ENCODE results near the gene CLDN6. TPM values are rescaled to one million over a fixed set of nuclear protein-coding genes. Genes with fewer than 3 reads are reported as not detected.

Gene CLDN6
- total RNA-seq, 1 donor from 2014 or later: 563 TPM

GRCh38 chr16:3046641-3047386 is 28.8 kb upstream of the CLDN6 start:
- Mint-ChIP-seq H3K27me3 (peaks cover 68% of the 10 kb centered on the region), H3K4me1 (ENCODE audit: low read depth) (peaks cover 9% of the 10 kb centered on the region), H3K27ac (no peak overlapping the region), H3K9me3 (ENCODE audit: low read depth) (no peaks in the 10 kb centered on the region), H3K4me3 (ENCODE audit: low read depth) (no peak overlapping the region), H3K36me3 (ENCODE audit: insufficient read depth) (no peaks in the 10 kb centered on the region)
- no peak for DNase-seq (ENCODE audit: low spot score, unreplicated experiment)
- TF ChIP-seq CTCF (IDR thresholded peaks at IDR 0.05; ENCODE audit: unreplicated experiment): no peak

GRCh38 chr16:3045758-3046640 is 28.0 kb upstream of the CLDN6 start, which contains the start of gene MMP25:
MMP25 (plus strand) TSS chr16:3046561; CDS start chr16:3046918, 357 bp downstream.
- H3K36me3 Mint-ChIP-seq (ENCODE audit: insufficient read depth): no peaks in the 10 kb centered on the region
- peak within 1 kb of the TSS; percentile 62 for H3K4me3 Mint-ChIP-seq (ENCODE audit: low read depth)
- no peak for TF ChIP-seq CTCF (IDR thresholded peaks at IDR 0.05; ENCODE audit: unreplicated experiment)
- DNase-seq (ENCODE audit: low spot score, unreplicated experiment): no peak
- peaks cover 70% of the 10 kb centered on the region for H3K27me3 Mint-ChIP-seq
- no peaks in the 10 kb centered on the region for H3K9me3 Mint-ChIP-seq (ENCODE audit: low read depth)
- peaks cover 5% of the 10 kb centered on the region for H3K4me1 Mint-ChIP-seq (ENCODE audit: low read depth)
- H3K27ac Mint-ChIP-seq: no peak within 1 kb of the TSS

GRCh38 chr16:3044708-3045107 is 26.7 kb upstream of the CLDN6 start:
- no peak for DNase-seq (ENCODE audit: low spot score, unreplicated experiment)
- H3K36me3 Mint-ChIP-seq (ENCODE audit: insufficient read depth): no peaks in the 10 kb centered on the region
- H3K27ac Mint-ChIP-seq: no peak overlapping the region
- no peak for TF ChIP-seq CTCF (IDR thresholded peaks at IDR 0.05; ENCODE audit: unreplicated experiment)
- no peak overlapping the region for H3K4me3 Mint-ChIP-seq (ENCODE audit: low read depth)
- no peaks in the 10 kb centered on the region for H3K9me3 Mint-ChIP-seq (ENCODE audit: low read depth)
- H3K4me1 Mint-ChIP-seq (ENCODE audit: low read depth): peaks cover 2% of the 10 kb centered on the region
- H3K27me3 Mint-ChIP-seq: peaks cover 67% of the 10 kb centered on the region

- DNase-seq (ENCODE audit: low spot score, unreplicated experiment): no peak
- no peak for TF ChIP-seq CTCF (IDR thresholded peaks at IDR 0.05; ENCODE audit: unreplicated experiment)
- Mint-ChIP-seq H3K9me3 (ENCODE audit: low read depth) (no peaks in the 10 kb centered on the region), H3K4me3 (ENCODE audit: low read depth) (no peak overlapping the region), H3K4me1 (ENCODE audit: low read depth) (peaks cover 2% of the 10 kb centered on the region), H3K27ac (no peak overlapping the region), H3K27me3 (peaks cover 67% of the 10 kb centered on the region), H3K36me3 (ENCODE audit: insufficient read depth) (no peaks in the 10 kb centered on the region)
Measured at GRCh38 chr16:3042376-3042775, 24.4 kb upstream of the CLDN6 start.

GRCh38 chr16:3038896-3039295 is 20.9 kb upstream of the CLDN6 start:
- TF ChIP-seq CTCF (IDR thresholded peaks at IDR 0.05; ENCODE audit: unreplicated experiment): no peak
- no peaks in the 10 kb centered on the region for H3K36me3 Mint-ChIP-seq (ENCODE audit: insufficient read depth)
- H3K27ac Mint-ChIP-seq: no peak overlapping the region
- H3K4me1 Mint-ChIP-seq (ENCODE audit: low read depth): peaks cover 4% of the 10 kb centered on the region
- H3K27me3 Mint-ChIP-seq: peaks cover 63% of the 10 kb centered on the region
- no peak overlapping the region for H3K4me3 Mint-ChIP-seq (ENCODE audit: low read depth)
- no peak for DNase-seq (ENCODE audit: low spot score, unreplicated experiment)
- no peaks in the 10 kb centered on the region for H3K9me3 Mint-ChIP-seq (ENCODE audit: low read depth)
